Measurements from ENCODE around the gene SEMA3A. TPM values are rescaled to one million over a fixed set of nuclear protein-coding genes. Genes with fewer than 3 reads are reported as not detected.

SEMA3A gene
- polyA plus RNA-seq, 4 donors, result 2.4 to 11.4 TPM; not detected in 2

DNA sequence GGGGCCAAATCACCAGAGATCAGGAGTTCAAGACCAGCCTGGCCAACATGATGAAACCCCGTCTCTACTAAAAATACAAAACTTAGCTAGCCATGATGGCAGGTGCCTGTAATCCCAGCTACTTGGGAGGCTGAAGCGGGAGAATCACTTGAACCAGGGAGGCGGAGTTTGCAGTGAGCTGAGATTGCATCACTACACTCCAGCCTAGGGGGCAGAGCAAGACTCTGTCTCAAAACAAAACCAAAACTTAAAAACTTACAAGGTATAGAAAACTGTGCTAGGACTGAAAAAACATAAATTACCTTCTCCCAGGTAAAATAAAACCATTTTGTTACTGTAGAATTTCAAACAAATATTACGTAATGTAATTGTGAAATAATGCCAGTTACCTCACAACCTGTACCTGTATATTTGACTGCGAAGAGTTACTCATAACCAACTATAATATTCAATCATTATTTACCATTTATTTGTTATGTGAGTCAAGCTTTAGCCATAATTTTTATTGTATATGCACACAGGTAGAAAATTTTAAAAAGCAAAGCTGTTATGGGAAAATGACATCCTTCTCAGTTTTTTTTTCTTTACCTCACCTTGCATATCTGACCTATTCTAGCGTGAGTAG, 180.9 kb downstream of the SEMA3A start:
- FAIRE-seq, result no peak
- H3K4me3 ChIP-seq (ENCODE audit: low read depth in 1 of 3, low read length in 3 of 3), result no peak overlapping the region
- H3K27ac ChIP-seq (ENCODE audit: low read depth in 1 of 3, low read length in 2 of 3), result no peak overlapping the region
- no peaks in the 10 kb centered on the region for H3K4me1 ChIP-seq (ENCODE audit: control insufficient read depth in 3 of 3, insufficient read depth in 2 of 3, low read depth in 1 of 3, low read length in 2 of 3)
- DNase-seq, result no peak
- H3K36me3 ChIP-seq (ENCODE audit: control insufficient read depth in 3 of 3, insufficient read depth in 2 of 3, low read depth in 1 of 3, low read length in 3 of 3), result no peaks in the 10 kb centered on the region
- H3K9me3 ChIP-seq (ENCODE audit: control insufficient read depth in 2 of 2, insufficient read depth in 1 of 2, low read depth in 1 of 2, low read length in 1 of 2), result no peaks in the 10 kb centered on the region
- no peaks in the 10 kb centered on the region for H3K27me3 ChIP-seq (ENCODE audit: control insufficient read depth in 3 of 3, insufficient read depth in 3 of 3, low read length in 3 of 3)
- WGBS, 3 donors, result 87 to 88% (median 88%) methylated on average over 6 of the region's 6 CpGs

- 0% methylated on average over 1 of the region's 1 CpG; no CpG with 5 or more reads in 2 of the 3 donors for WGBS, 3 donors
- H3K27ac ChIP-seq (ENCODE audit: low read depth in 1 of 3, low read length in 2 of 3), result no peak overlapping the region
- H3K27me3 ChIP-seq (ENCODE audit: control insufficient read depth in 3 of 3, insufficient read depth in 3 of 3, low read length in 3 of 3), result no peaks in the 10 kb centered on the region
- H3K36me3 ChIP-seq (ENCODE audit: control insufficient read depth in 3 of 3, insufficient read depth in 2 of 3, low read depth in 1 of 3, low read length in 3 of 3), result no peaks in the 10 kb centered on the region
- H3K4me3 ChIP-seq (ENCODE audit: low read depth in 1 of 3, low read length in 3 of 3), result no peak overlapping the region
- FAIRE-seq (no peak), DNase-seq (no peak)
- no peaks in the 10 kb centered on the region for H3K4me1 ChIP-seq (ENCODE audit: control insufficient read depth in 3 of 3, insufficient read depth in 2 of 3, low read depth in 1 of 3, low read length in 2 of 3)
- H3K9me3 ChIP-seq (ENCODE audit: control insufficient read depth in 2 of 2, insufficient read depth in 1 of 2, low read depth in 1 of 2, low read length in 1 of 2), result no peaks in the 10 kb centered on the region
Observed at GRCh38 chr7:84009782-84010181, 184.8 kb downstream of the SEMA3A start.

- Histone ChIP-seq H3K9me3 (ENCODE audit: control insufficient read depth in 2 of 2, insufficient read depth in 1 of 2, low read depth in 1 of 2, low read length in 1 of 2) (no peaks in the 10 kb centered on the region), H3K27ac (ENCODE audit: low read depth in 1 of 3, low read length in 2 of 3) (no peak overlapping the region), H3K27me3 (ENCODE audit: control insufficient read depth in 3 of 3, insufficient read depth in 3 of 3, low read length in 3 of 3) (no peaks in the 10 kb centered on the region), H3K4me1 (ENCODE audit: control insufficient read depth in 3 of 3, insufficient read depth in 2 of 3, low read depth in 1 of 3, low read length in 2 of 3) (no peaks in the 10 kb centered on the region), H3K4me3 (ENCODE audit: low read depth in 1 of 3, low read length in 3 of 3) (no peak overlapping the region), H3K36me3 (ENCODE audit: control insufficient read depth in 3 of 3, insufficient read depth in 2 of 3, low read depth in 1 of 3, low read length in 3 of 3) (no peaks in the 10 kb centered on the region)
- no peak for DNase-seq
- no peak for FAIRE-seq
Observed at GRCh38 chr7:84009051-84009450, 185.5 kb downstream of the SEMA3A start.

DNA sequence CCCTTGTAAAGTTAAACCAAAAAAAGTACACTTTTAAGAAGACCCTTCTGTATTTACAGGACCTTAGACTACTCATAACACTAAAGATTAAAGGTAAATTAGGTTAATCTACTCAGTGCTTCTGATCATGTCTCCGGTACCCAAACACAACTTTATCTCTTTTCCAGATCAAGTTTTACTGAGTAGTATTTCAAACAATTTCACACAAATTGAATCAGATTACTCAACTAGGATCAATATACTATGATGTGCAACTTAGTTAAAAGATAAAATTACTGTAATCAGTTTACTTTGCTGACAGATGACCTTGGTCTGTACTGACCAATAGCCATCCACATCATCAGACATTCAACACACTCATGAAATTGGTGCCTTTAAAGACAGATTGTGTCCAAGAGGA, 191.4 kb downstream of the SEMA3A start:
- 91 to 97% (median 96%) methylated on average over 1 of the region's 1 CpG for WGBS, 3 donors
- Histone ChIP-seq H3K4me1 (ENCODE audit: control insufficient read depth in 3 of 3, insufficient read depth in 2 of 3, low read depth in 1 of 3, low read length in 2 of 3) (no peaks in the 10 kb centered on the region), H3K27ac (ENCODE audit: low read depth in 1 of 3, low read length in 2 of 3) (no peak overlapping the region), H3K27me3 (ENCODE audit: control insufficient read depth in 3 of 3, insufficient read depth in 3 of 3, low read length in 3 of 3) (no peaks in the 10 kb centered on the region), H3K9me3 (ENCODE audit: control insufficient read depth in 2 of 2, insufficient read depth in 1 of 2, low read depth in 1 of 2, low read length in 1 of 2) (no peaks in the 10 kb centered on the region), H3K4me3 (ENCODE audit: low read depth in 1 of 3, low read length in 3 of 3) (no peak overlapping the region), H3K36me3 (ENCODE audit: control insufficient read depth in 3 of 3, insufficient read depth in 2 of 3, low read depth in 1 of 3, low read length in 3 of 3) (no peaks in the 10 kb centered on the region)
- DNase-seq (no peak), FAIRE-seq (no peak)

GRCh38 chr7:84002348-84002747, 192.2 kb downstream of the SEMA3A start:
- Histone ChIP-seq H3K27me3 (ENCODE audit: control insufficient read depth in 3 of 3, insufficient read depth in 3 of 3, low read length in 3 of 3) (no peaks in the 10 kb centered on the region), H3K27ac (ENCODE audit: low read depth in 1 of 3, low read length in 2 of 3) (no peak overlapping the region), H3K36me3 (ENCODE audit: control insufficient read depth in 3 of 3, insufficient read depth in 2 of 3, low read depth in 1 of 3, low read length in 3 of 3) (peaks cover 0 to 3% (median 0%) of the 10 kb centered on the region in 3 donors), H3K9me3 (ENCODE audit: control insufficient read depth in 2 of 2, insufficient read depth in 1 of 2, low read depth in 1 of 2, low read length in 1 of 2) (no peaks in the 10 kb centered on the region), H3K4me1 (ENCODE audit: control insufficient read depth in 3 of 3, insufficient read depth in 2 of 3, low read depth in 1 of 3, low read length in 2 of 3) (no peaks in the 10 kb centered on the region), H3K4me3 (ENCODE audit: low read depth in 1 of 3, low read length in 3 of 3) (no peak overlapping the region)
- WGBS, 3 donors, result 75 to 85% (median 76%) methylated on average over 3 of the region's 3 CpGs
- DNase-seq, result no peak
- FAIRE-seq, result no peak

- DNase-seq (no peak), FAIRE-seq (no peak)
- Histone ChIP-seq H3K4me1 (ENCODE audit: control insufficient read depth in 3 of 3, insufficient read depth in 2 of 3, low read depth in 1 of 3, low read length in 2 of 3) (no peaks in the 10 kb centered on the region), H3K9me3 (ENCODE audit: control insufficient read depth in 2 of 2, insufficient read depth in 1 of 2, low read depth in 1 of 2, low read length in 1 of 2) (no peaks in the 10 kb centered on the region), H3K27me3 (ENCODE audit: control insufficient read depth in 3 of 3, insufficient read depth in 3 of 3, low read length in 3 of 3) (no peaks in the 10 kb centered on the region), H3K4me3 (ENCODE audit: low read depth in 1 of 3, low read length in 3 of 3) (no peak overlapping the region), H3K36me3 (ENCODE audit: control insufficient read depth in 3 of 3, insufficient read depth in 2 of 3, low read depth in 1 of 3, low read length in 3 of 3) (peaks cover 0 to 3% (median 0%) of the 10 kb centered on the region in 3 donors), H3K27ac (ENCODE audit: low read depth in 1 of 3, low read length in 2 of 3) (no peak overlapping the region)
- 0 to 1% (median 0%) methylated on average over 1 of the region's 1 CpG for WGBS, 3 donors
Observed at GRCh38 chr7:83996879-83997278, 197.7 kb downstream of the SEMA3A start.

DNA sequence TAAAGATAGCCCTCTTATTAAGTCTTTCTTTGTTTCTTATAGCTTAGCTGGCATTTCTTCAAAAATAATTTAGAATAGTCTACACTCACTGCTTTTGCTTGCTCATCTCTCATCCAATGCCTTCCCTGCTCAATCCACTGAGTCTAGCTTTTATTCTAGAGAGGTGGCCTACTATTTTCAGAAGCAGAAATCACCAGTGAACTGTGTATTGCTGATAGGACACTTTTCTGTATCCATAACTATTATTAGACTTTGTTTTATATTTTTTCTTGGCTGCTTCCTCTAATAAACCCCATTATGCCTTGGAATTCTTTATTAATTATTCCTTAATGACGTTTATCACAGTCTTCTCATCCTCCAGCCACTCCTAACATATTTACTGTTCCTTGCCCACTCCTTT, 206.8 kb downstream of the SEMA3A start:
- DNase-seq, result no peak
- Histone ChIP-seq H3K27ac (ENCODE audit: low read depth in 1 of 3, low read length in 2 of 3) (no peak overlapping the region), H3K27me3 (ENCODE audit: control insufficient read depth in 3 of 3, insufficient read depth in 3 of 3, low read length in 3 of 3) (no peaks in the 10 kb centered on the region), H3K9me3 (ENCODE audit: control insufficient read depth in 2 of 2, insufficient read depth in 1 of 2, low read depth in 1 of 2, low read length in 1 of 2) (no peaks in the 10 kb centered on the region), H3K4me1 (ENCODE audit: control insufficient read depth in 3 of 3, insufficient read depth in 2 of 3, low read depth in 1 of 3, low read length in 2 of 3) (no peaks in the 10 kb centered on the region), H3K36me3 (ENCODE audit: control insufficient read depth in 3 of 3, insufficient read depth in 2 of 3, low read depth in 1 of 3, low read length in 3 of 3) (no peaks in the 10 kb centered on the region), H3K4me3 (ENCODE audit: low read depth in 1 of 3, low read length in 3 of 3) (no peak overlapping the region)
- 20 to 53% (median 29%) methylated on average over 1 of the region's 1 CpG for WGBS, 3 donors
- no peak for FAIRE-seq

DNA sequence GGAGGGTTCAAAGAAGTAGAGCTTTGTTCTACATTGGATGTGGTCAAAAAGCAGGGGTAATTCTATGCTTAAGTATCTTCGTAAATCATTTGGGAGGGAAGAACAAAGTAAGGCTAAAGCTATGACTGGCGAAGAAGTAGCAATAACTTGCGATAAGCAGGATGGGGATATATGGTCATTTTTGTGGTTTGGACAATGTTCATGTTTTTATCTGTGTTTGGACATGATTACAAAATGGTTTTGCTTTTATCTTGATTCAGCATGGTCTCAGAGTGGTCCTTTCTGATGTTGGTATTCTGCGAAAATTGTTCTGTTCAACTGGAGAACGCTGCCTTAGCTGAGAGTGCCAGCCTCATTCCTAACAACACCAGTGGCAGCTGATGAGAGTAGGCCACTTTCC, 208.8 kb downstream of the SEMA3A start:
- no peak for FAIRE-seq
- Histone ChIP-seq H3K36me3 (ENCODE audit: control insufficient read depth in 3 of 3, insufficient read depth in 2 of 3, low read depth in 1 of 3, low read length in 3 of 3) (no peaks in the 10 kb centered on the region), H3K4me3 (ENCODE audit: low read depth in 1 of 3, low read length in 3 of 3) (no peak overlapping the region), H3K9me3 (ENCODE audit: control insufficient read depth in 2 of 2, insufficient read depth in 1 of 2, low read depth in 1 of 2, low read length in 1 of 2) (peaks cover 0 to 2% of the 10 kb centered on the region in 2 donors), H3K27me3 (ENCODE audit: control insufficient read depth in 3 of 3, insufficient read depth in 3 of 3, low read length in 3 of 3) (no peaks in the 10 kb centered on the region), H3K4me1 (ENCODE audit: control insufficient read depth in 3 of 3, insufficient read depth in 2 of 3, low read depth in 1 of 3, low read length in 2 of 3) (no peaks in the 10 kb centered on the region), H3K27ac (ENCODE audit: low read depth in 1 of 3, low read length in 2 of 3) (no peak overlapping the region)
- no peak for DNase-seq
- WGBS, 3 donors, result 85 to 93% (median 91%) methylated on average over 5 of the region's 5 CpGs

DNA sequence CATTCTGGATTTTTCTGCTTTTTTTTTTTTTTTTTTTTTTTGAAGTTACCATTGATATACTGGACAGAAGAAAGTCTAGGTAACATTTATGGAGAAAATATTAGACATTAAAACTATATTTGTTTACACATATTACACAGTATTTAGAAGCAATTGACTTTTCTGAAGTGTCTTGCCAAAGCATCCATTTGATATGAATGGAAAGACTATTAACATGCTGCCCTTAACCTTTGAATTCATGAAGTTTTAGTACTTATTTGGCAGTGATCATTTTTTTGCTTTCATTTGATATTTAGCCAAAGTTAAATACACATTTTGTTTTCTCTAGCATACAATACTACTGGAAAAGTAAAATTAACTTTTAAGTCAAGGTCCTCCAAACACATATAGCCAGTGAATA, 210.0 kb downstream of the SEMA3A start:
- DNase-seq, result no peak
- H3K36me3 ChIP-seq (ENCODE audit: control insufficient read depth in 3 of 3, insufficient read depth in 2 of 3, low read depth in 1 of 3, low read length in 3 of 3), result no peaks in the 10 kb centered on the region
- peaks cover 0 to 2% of the 10 kb centered on the region in 2 donors for H3K9me3 ChIP-seq (ENCODE audit: control insufficient read depth in 2 of 2, insufficient read depth in 1 of 2, low read depth in 1 of 2, low read length in 1 of 2)
- FAIRE-seq, result no peak
- H3K4me1 ChIP-seq (ENCODE audit: control insufficient read depth in 3 of 3, insufficient read depth in 2 of 3, low read depth in 1 of 3, low read length in 2 of 3), result no peaks in the 10 kb centered on the region
- no peaks in the 10 kb centered on the region for H3K27me3 ChIP-seq (ENCODE audit: control insufficient read depth in 3 of 3, insufficient read depth in 3 of 3, low read length in 3 of 3)
- no peak overlapping the region for H3K4me3 ChIP-seq (ENCODE audit: low read depth in 1 of 3, low read length in 3 of 3)
- H3K27ac ChIP-seq (ENCODE audit: low read depth in 1 of 3, low read length in 2 of 3), result no peak overlapping the region
